Neutrophil (primary cell): ENCODE results near the gene NOXO1.

Experiments used
- H3K27ac ChIP-seq: fragments of 200-600 bp; sonication (generic); 2 replicates; pipeline ENCODE4 v1.5.1; 2016; ENCODE audit warnings: mild to moderate bottlenecking, moderate library complexity
- H3K27me3 ChIP-seq: fragments of 200-600 bp; sonication (generic); 2 replicates; pipeline ENCODE4 v1.6.0; 2016; ENCODE audit warnings: mild to moderate bottlenecking
- H3K36me3 ChIP-seq: fragments of 200-600 bp; sonication (generic); 2 replicates; pipeline ENCODE4 v1.5.1; 2017
- H3K4me1 ChIP-seq, 2 experiments: fragments of 200-600 bp in 1 of 2; sonication (generic) in 1 of 2; 1 replicate in 1 of 2; 2 replicates in 1 of 2; pipeline versions ENCODE4 v1.5.1 to v1.6.1; 2013 to 2016; ENCODE audit warnings: low read depth in 1 of 2, low read length in 1 of 2, mild to moderate bottlenecking in 1 of 2, moderate library complexity in 1 of 2; ENCODE audit not compliant: control insufficient read depth in 1 of 2, insufficient read depth in 1 of 2
- H3K4me3 ChIP-seq, 2 experiments: fragments of 200-600 bp in 1 of 2; sonication (generic) in 1 of 2; 1 replicate in 1 of 2; 2 replicates in 1 of 2; pipeline ENCODE4 v1.5.1; 2013 to 2016; ENCODE audit warnings: low read depth in 1 of 2, low read length in 1 of 2, mild to moderate bottlenecking in 1 of 2, moderate library complexity in 1 of 2
- H3K9me3 ChIP-seq: fragments of 200-600 bp; sonication (generic); 2 replicates; pipeline ENCODE4 v1.5.1; 2016
- CTCF ChIP-seq: fragments of 200-600 bp; sonication (generic); IDR thresholded peaks from 2 replicates; pipeline ENCODE4 v1.5.1; 2016; ENCODE audit warnings: antibody characterized with exemption

NOXO1 gene

GRCh38 chr16:1980770-1981087, 540 bp downstream of the NOXO1 start:
- Histone ChIP-seq H3K4me3 (no peak overlapping the region), H3K4me1 (peaks cover 20% of the 10 kb centered on the region in 2 experiments), H3K9me3 (no peaks in the 10 kb centered on the region), H3K36me3 (peaks cover 27% of the 10 kb centered on the region), H3K27ac (no peak overlapping the region), H3K27me3 (peaks cover 61% of the 10 kb centered on the region)
- no peak for TF ChIP-seq CTCF

GRCh38 chr16:1980030-1980769, 1.1 kb downstream of the NOXO1 start:
- no peak for TF ChIP-seq CTCF
- Histone ChIP-seq H3K4me3 (no peak overlapping the region), H3K4me1 (peaks cover 16 to 20% of the 10 kb centered on the region in 2 experiments), H3K36me3 (peaks cover 32% of the 10 kb centered on the region), H3K27ac (no peak overlapping the region), H3K27me3 (peaks cover 61% of the 10 kb centered on the region), H3K9me3 (no peaks in the 10 kb centered on the region)

GRCh38 chr16:1979271-1980029, 1.8 kb downstream of the NOXO1 start:
- Histone ChIP-seq H3K27me3 (peaks cover 61% of the 10 kb centered on the region), H3K27ac (no peak overlapping the region), H3K4me3 (no peak overlapping the region), H3K9me3 (no peaks in the 10 kb centered on the region), H3K4me1 (peaks cover 9 to 12% of the 10 kb centered on the region in 2 experiments), H3K36me3 (peaks cover 40% of the 10 kb centered on the region)
- no peak for TF ChIP-seq CTCF

- Histone ChIP-seq H3K4me1 (peaks cover 7% of the 10 kb centered on the region in 2 experiments), H3K36me3 (peaks cover 41% of the 10 kb centered on the region), H3K9me3 (no peaks in the 10 kb centered on the region), H3K4me3 (no peak overlapping the region), H3K27me3 (peaks cover 59% of the 10 kb centered on the region), H3K27ac (no peak overlapping the region)
- no peak for TF ChIP-seq CTCF
Measured at GRCh38 chr16:1978476-1979120, 2.7 kb downstream of the NOXO1 start.

- TF ChIP-seq CTCF = no peak
- peaks cover 52% of the 10 kb centered on the region for H3K27me3 ChIP-seq
- H3K36me3 ChIP-seq = peaks cover 41% of the 10 kb centered on the region
- H3K9me3 ChIP-seq = no peaks in the 10 kb centered on the region
- H3K4me1 ChIP-seq = peaks cover under 1 to 2% of the 10 kb centered on the region in 2 experiments
- no peak overlapping the region for H3K4me3 ChIP-seq
- no peak overlapping the region for H3K27ac ChIP-seq
Measured at GRCh38 chr16:1977875-1978268, 3.4 kb downstream of the NOXO1 start.
